LNCAP (cell line): ENCODE results near the gene ALG9.

Experiments used
- CTCF ChIP-seq: fragments of 450-650 bp; IDR thresholded peaks from 2 replicates; pipeline ENCODE4 v1.5.1; 2017; ENCODE audit warnings: mild to moderate bottlenecking

The ALG9 gene

GRCh38 chr11:111840143-111840542 lies 31.2 kb downstream of the ALG9 start:
- TF ChIP-seq CTCF: no peak

- TF ChIP-seq CTCF: no peak
These were observed 33.3 kb downstream of the ALG9 start for GRCh38 chr11:111838054-111838453.

- TF ChIP-seq CTCF: no peak
These were observed 34.0 kb downstream of the ALG9 start for GRCh38 chr11:111837366-111837891.

GRCh38 chr11:111836721-111837120 lies 34.7 kb downstream of the ALG9 start:
- TF ChIP-seq CTCF: no peak

- no peak for TF ChIP-seq CTCF
These were observed 35.2 kb downstream of the ALG9 start for GRCh38 chr11:111836162-111836561.

GRCh38 chr11:111835665-111836064 lies 35.7 kb downstream of the ALG9 start:
- TF ChIP-seq CTCF: no peak

- TF ChIP-seq CTCF: no peak
These were observed 36.8 kb downstream of the ALG9 start for GRCh38 chr11:111834432-111835163.
